Osteocyte (in vitro differentiated cells): Measurements from ENCODE around the gene EXOC4. TPM values are rescaled to one million over a fixed set of nuclear protein-coding genes. Genes with fewer than 3 reads are reported as not detected.

Experiments
- DNase-seq: peaks from one replicate; pipeline ENCODE4 v3.0.0; 2021; ENCODE audit warnings: mixed read lengths; ENCODE audit not compliant: unreplicated experiment; ENCODE audit errors: extremely low spot score
- H3K27ac Mint-ChIP-seq: one replicate; pipeline ENCODE4 v1.8.0; 2021; ENCODE audit warnings: mild to moderate bottlenecking, mixed read lengths; ENCODE audit not compliant: unreplicated experiment
- H3K27me3 Mint-ChIP-seq: one replicate; pipeline ENCODE4 v1.8.0; 2021; ENCODE audit warnings: mixed read lengths; ENCODE audit not compliant: unreplicated experiment
- H3K36me3 Mint-ChIP-seq: one replicate; pipeline ENCODE4 v1.8.0; 2021; ENCODE audit warnings: mixed read lengths; ENCODE audit not compliant: unreplicated experiment
- H3K4me1 Mint-ChIP-seq: one replicate; pipeline ENCODE4 v1.8.0; 2021; ENCODE audit warnings: mixed read lengths; ENCODE audit not compliant: unreplicated experiment
- H3K4me3 Mint-ChIP-seq: one replicate; pipeline ENCODE4 v1.8.0; 2021; ENCODE audit warnings: mild to moderate bottlenecking, moderate library complexity, mixed read lengths; ENCODE audit not compliant: unreplicated experiment
- H3K9me3 Mint-ChIP-seq: one replicate; pipeline ENCODE4 v1.8.0; 2021; ENCODE audit warnings: mixed read lengths; ENCODE audit not compliant: unreplicated experiment
- total RNA-seq: library from RNA; stranded (reverse); gene quantifications from 2 replicates; pipeline ENCODE4 v1.2.1, GENCODE V29; 2021
- TF ChIP-seq, protein P1 (sequence below): fragments of 200-600 bp; sonication (generic); IDR thresholded peaks from 2 replicates; pipeline ENCODE4 v1.5.0; 2021; ENCODE audit warnings: antibody characterized with exemption, mild to moderate bottlenecking, moderate library complexity

Gene EXOC4
- total RNA-seq, 1 donor from 2014 or later = 99.9 TPM

DNA sequence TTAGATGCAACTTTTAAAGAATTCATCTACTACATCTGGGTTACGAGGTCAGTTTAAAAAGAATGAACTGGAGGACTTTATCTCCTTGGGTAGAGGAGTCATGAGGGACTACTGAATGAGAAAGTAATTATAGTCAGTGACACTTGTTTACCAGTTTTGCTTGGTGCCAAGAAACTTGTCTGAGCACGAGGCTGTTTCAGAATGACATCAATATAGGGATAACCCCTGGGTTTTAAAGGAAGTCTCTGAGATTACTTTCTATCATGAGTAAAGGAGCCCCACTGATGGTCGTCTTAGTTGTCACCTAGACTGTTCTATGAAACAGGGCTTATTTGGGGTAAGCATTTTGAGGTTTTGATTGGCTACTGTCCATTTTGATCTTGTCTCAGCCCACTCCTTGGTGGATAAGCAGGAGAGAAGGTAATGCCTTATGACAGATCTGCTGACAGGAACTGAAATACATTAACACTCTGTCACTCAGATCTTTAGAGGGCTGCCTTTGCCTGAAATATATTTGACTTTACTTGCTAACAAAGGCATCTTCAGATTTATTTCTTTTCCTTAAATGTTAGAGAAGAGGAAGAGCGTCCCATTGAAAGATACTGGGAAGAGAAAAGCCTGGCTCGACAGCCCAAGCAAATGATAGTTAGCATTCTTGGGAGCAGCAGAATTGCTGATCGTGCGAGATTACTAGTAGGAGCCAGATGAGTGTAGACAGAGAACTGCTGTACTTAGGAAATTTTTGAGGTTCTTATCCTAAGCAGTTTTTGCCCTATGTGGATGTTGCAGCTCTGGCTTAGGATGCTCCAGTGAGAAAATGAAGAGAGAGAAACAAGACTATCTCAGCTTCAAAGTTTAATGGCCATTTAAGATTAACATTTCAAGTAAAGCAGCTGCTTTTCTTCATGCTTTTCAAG, 575.1 kb downstream of the EXOC4 start:
- Mint-ChIP-seq H3K4me1 (no peaks in the 10 kb centered on the region), H3K9me3 (peaks cover 11% of the 10 kb centered on the region), H3K4me3 (no peak overlapping the region), H3K36me3 (peaks cover 10% of the 10 kb centered on the region), H3K27ac (no peak overlapping the region), H3K27me3 (no peaks in the 10 kb centered on the region)
- no peak for DNase-seq
- TF ChIP-seq, protein P1, sequence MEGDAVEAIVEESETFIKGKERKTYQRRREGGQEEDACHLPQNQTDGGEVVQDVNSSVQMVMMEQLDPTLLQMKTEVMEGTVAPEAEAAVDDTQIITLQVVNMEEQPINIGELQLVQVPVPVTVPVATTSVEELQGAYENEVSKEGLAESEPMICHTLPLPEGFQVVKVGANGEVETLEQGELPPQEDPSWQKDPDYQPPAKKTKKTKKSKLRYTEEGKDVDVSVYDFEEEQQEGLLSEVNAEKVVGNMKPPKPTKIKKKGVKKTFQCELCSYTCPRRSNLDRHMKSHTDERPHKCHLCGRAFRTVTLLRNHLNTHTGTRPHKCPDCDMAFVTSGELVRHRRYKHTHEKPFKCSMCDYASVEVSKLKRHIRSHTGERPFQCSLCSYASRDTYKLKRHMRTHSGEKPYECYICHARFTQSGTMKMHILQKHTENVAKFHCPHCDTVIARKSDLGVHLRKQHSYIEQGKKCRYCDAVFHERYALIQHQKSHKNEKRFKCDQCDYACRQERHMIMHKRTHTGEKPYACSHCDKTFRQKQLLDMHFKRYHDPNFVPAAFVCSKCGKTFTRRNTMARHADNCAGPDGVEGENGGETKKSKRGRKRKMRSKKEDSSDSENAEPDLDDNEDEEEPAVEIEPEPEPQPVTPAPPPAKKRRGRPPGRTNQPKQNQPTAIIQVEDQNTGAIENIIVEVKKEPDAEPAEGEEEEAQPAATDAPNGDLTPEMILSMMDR = no peak

DNA sequence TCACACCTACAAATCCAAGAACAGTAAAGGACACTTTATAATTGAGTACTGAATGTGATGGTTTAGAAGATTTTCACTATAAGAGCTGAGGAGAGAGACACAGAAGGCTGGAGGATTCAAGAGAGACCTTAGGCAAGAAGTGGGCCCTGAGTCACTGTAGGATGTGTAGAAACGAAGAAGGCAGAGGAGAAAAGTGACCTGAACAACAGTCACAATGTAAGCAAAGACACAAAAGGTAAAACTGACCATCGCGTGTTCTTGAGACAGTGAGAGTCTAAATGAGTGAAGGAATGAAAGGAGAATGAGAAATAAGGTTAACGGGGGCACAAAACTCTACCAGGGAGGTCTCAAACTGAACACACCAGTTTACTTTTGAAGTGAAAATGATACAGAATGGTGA, 576.0 kb downstream of the EXOC4 start:
- no peaks in the 10 kb centered on the region for H3K4me1 Mint-ChIP-seq
- DNase-seq = no peak
- peaks cover 11% of the 10 kb centered on the region for H3K9me3 Mint-ChIP-seq
- TF ChIP-seq, protein P1 = no peak
- no peaks in the 10 kb centered on the region for H3K27me3 Mint-ChIP-seq
- no peak overlapping the region for H3K27ac Mint-ChIP-seq
- no peak overlapping the region for H3K4me3 Mint-ChIP-seq
- H3K36me3 Mint-ChIP-seq = peaks cover 10% of the 10 kb centered on the region

DNA sequence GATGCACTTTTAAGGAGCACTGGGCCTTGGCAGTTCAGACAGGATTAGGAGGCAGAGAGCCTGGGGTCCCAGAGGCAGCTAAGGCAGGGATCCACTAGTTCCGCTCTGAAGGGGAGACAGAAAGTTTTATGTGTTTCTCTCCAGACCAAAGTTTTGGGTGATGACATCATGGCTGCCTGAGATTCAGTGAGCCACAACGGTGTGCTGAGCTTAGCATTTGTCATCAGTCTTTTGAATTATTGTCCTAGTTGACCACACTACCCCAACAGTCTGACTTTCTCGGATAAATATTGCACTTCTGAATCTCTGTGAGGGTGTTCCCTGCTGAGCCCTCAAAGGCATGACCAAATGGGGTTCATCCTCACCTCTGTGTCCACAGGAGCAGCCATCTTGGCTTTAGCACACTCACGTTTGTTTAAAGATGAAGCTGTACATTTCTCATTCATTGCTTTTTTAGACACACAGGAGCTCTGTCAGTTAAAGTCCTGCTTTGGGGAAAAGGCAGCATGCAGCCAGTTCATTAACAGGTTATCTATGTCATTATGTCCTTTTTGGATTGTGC, 576.5 kb downstream of the EXOC4 start:
- Mint-ChIP-seq H3K27me3 (no peaks in the 10 kb centered on the region), H3K4me3 (no peak overlapping the region), H3K27ac (no peak overlapping the region), H3K36me3 (peaks cover 10% of the 10 kb centered on the region), H3K4me1 (no peaks in the 10 kb centered on the region), H3K9me3 (peaks cover 11% of the 10 kb centered on the region)
- no peak for DNase-seq
- TF ChIP-seq, protein P1 = no peak

DNA sequence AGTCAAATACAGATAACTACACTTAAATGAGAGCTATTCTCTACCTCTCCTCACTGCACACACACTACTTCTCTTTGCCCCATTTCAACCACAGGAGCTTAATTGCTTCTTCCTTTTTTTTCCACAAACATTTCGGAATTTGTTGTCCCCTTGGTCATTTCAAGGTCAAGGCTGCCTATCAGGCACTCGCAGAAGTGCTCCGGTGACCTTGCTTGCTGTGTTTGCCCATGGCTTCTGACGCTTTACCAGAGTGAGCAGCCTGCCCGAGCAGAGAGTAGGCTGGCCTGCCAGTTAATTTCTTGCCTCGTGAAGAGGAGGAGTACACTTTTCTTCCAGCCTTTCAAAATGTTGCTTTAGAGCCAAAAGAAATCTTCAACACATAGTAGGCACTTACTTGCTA, 577.2 kb downstream of the EXOC4 start:
- Mint-ChIP-seq H3K27ac (no peak overlapping the region), H3K27me3 (no peaks in the 10 kb centered on the region), H3K36me3 (peaks cover 10% of the 10 kb centered on the region), H3K9me3 (peaks cover 11% of the 10 kb centered on the region), H3K4me3 (no peak overlapping the region), H3K4me1 (no peaks in the 10 kb centered on the region)
- TF ChIP-seq, protein P1 = no peak
- DNase-seq = no peak

DNA sequence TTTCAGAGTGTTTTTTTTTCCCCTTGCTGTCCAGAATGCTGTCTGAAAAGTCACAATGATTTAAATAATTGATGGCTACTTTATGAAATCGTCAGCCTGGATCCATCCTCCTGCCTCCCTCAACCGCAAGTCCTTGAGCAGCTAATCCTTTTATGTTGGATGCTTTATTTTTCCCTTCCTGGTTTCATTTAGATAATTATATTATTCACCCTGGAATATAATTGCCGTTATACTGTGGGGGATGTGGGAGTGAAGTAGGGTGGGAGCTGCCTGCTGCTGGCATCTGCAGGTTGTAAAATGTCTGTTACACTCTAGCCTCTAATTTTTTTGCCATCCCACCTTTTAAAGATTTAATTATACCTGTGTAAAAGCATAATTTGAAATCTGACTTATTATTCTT, 583.8 kb downstream of the EXOC4 start:
- Mint-ChIP-seq H3K27me3 (no peaks in the 10 kb centered on the region), H3K9me3 (peaks cover 7% of the 10 kb centered on the region), H3K36me3 (peaks cover 7% of the 10 kb centered on the region), H3K4me1 (no peaks in the 10 kb centered on the region), H3K27ac (no peak overlapping the region), H3K4me3 (no peak overlapping the region)
- TF ChIP-seq, protein P1 = no peak
- DNase-seq = no peak
